Heart right ventricle (tissue), 16 donors: ENCODE measurements around the gene DERL2. TPM values are rescaled to one million over a fixed set of nuclear protein-coding genes. Genes with fewer than 3 reads are reported as not detected.

Experiments
- ATAC-seq, 8 donors: fragments of 200-7000 bp; cut with Tn5 transposase; one replicate each; pipeline ENCODE4 v1.9.1; 2020; ENCODE audit warnings: mild to moderate bottlenecking in 8 of 8, moderate library complexity in 8 of 8, moderate number of reproducible peaks in 1 of 8
- DNase-seq, 2 donors: peaks; one replicate each; pipeline ENCODE4 v3.0.0-alpha.2; 2020
- H3K27ac ChIP-seq, 10 donors: fragments of 200-600 bp; sonication (generic) in 2 of 10; one replicate each; pipeline versions ENCODE4 v1.5.0 to v1.8.0; 2020 to 2022; ENCODE audit warnings: mild to moderate bottlenecking in 3 of 10
- H3K27me3 ChIP-seq, 7 donors: fragments of 200-600 bp; one replicate each; pipeline ENCODE4 v1.8.0; 2021 to 2022; ENCODE audit warnings: mild to moderate bottlenecking in 2 of 7
- H3K36me3 ChIP-seq, 9 donors: fragments of 200-600 bp; sonication (generic) in 1 of 9; one replicate each; pipeline versions ENCODE4 v1.5.0 to v1.8.0; 2020 to 2022; ENCODE audit warnings: mild to moderate bottlenecking in 2 of 9
- H3K4me1 ChIP-seq, 9 donors: fragments of 200-600 bp; sonication (generic) in 1 of 9; one replicate each; pipeline versions ENCODE4 v1.5.0 to v1.8.0; 2020 to 2022; ENCODE audit warnings: mild to moderate bottlenecking in 4 of 9
- H3K4me3 ChIP-seq, 10 donors: fragments of 200-600 bp; sonication (generic) in 2 of 10; one replicate each; pipeline versions ENCODE4 v1.5.0 to v1.8.0; 2020 to 2022; ENCODE audit warnings: mild to moderate bottlenecking in 7 of 10, moderate library complexity in 2 of 10
- H3K9me3 ChIP-seq, 11 donors: fragments of 200-600 bp in 10 of 11; sonication (generic) in 2 of 11; one replicate each; pipeline versions ENCODE4 v1.5.0 to v1.8.0; 2013 to 2022; ENCODE audit warnings: mild to moderate bottlenecking in 2 of 11, control low read depth in 1 of 11, moderate library complexity in 1 of 11
- WGBS, 2 donors: extraction: QIAGEN DNeasy Blood & Tissue Kit; methylation state at CpG; one replicate each; pipeline ENCODE4 v1.1.7; 2013; ENCODE audit warnings: inconsistent platforms in 1 of 2; 5-methylcytosine and 5-hydroxymethylcytosine counted together
- intact Hi-C, 10 donors: fragments of 100-400 bp; cut with DNase I; formaldehyde crosslinking; loops; one replicate each; pipeline versions ENCODE4 v1.11.1 to v1.14.2; 2022
- polyA plus RNA-seq, 2 donors: library from polyadenylated mRNA; stranded (reverse); fragments of 200-250 nt; gene quantifications; one replicate each; pipeline ENCODE4 v1.2.3, GENCODE V29; 2013
- total RNA-seq, 10 donors: library from RNA; stranded (reverse); fragmentation: NEBNext Ultra II Directional in 3 of 10; extraction: Animal tissue kit (Norgen Biotek cat#: 25700) in 3 of 10; gene quantifications; one replicate each; pipeline versions ENCODE4 v1.2.1 to v1.2.4, GENCODE V29; 2021 to 2023
- TF ChIP-seq, protein P1 (sequence below), 9 donors: fragments of 200-600 bp; sonication (generic) in 2 of 9; IDR thresholded peaks; one replicate each; pipeline versions ENCODE4 v1.5.0 to v1.8.0; 2021 to 2022; ENCODE audit warnings: antibody characterized with exemption in 9 of 9, mild to moderate bottlenecking in 5 of 9, moderate library complexity in 1 of 9
- donor health status: Arrhythmogenic right ventricular cardiomyopathy.
- donor health status: ischemic (EF 13 %, LVEDD 7.1; RV severe dilation, severe dysfunction).
- donor health status: healthy with polysubstance abuse.
- donor health status: DM: no; HTN: yes; CAD: no.
- donor health status: DM: no; HTN: no; CAD: no.
- donor health status: ischemic (EF 25% LVEDD 6.9; RV normal size, moderate dysfunction).
- donor health status: ischemic (EF 25% LVEDD 5.7; RV mildly dilated, moderate dysfunction).
- donor health status: healthy.
- donor health status: DM: yes; HTN: yes; CAD: no.
- donor health status: Ischemic cardiomyopathy.
- donor health status: ischemic (EF 35%, LVEDD 5.7; RV mildly dilated, moderate dysfunction).
- donor health status: nonischemic (EF 11% LVEDD 7.7; RV severe dilation, severe dysfunction).
- donor health status: DM: yes; HTN: yes; CAD: no.
- donor health status: PGD.
- donor health status: ischemic (EF 29% LVEDD 5.4; RV normal size, mild dysfunction).
- donor health status: nonischemic (EF 23%, LVEDD 6.1; RV moderate dilation, normal function).

DERL2 gene
- total and polyA plus RNA-seq, 12 donors: 18.4 to 57.2 (median 27.7) TPM

GRCh38 chr17:5446786-5447185, 39.2 kb downstream of the DERL2 start:
- Histone ChIP-seq H3K4me3 (no peak overlapping the region), H3K9me3 (no peaks in the 10 kb centered on the region), H3K36me3 (peaks cover 0 to 98% (median 45%) of the 10 kb centered on the region in 9 donors), H3K27me3 (no peaks in the 10 kb centered on the region), H3K27ac (no peak overlapping the region), H3K4me1 (no peaks in the 10 kb centered on the region)
- no peak for DNase-seq
- peak in 1 of 8 donors; percentile 53 for ATAC-seq
- WGBS, 2 donors: 91 to 92% methylated on average over 8 of the region's 8 CpGs
- intact Hi-C loops: no loop called here
- TF ChIP-seq, protein P1, sequence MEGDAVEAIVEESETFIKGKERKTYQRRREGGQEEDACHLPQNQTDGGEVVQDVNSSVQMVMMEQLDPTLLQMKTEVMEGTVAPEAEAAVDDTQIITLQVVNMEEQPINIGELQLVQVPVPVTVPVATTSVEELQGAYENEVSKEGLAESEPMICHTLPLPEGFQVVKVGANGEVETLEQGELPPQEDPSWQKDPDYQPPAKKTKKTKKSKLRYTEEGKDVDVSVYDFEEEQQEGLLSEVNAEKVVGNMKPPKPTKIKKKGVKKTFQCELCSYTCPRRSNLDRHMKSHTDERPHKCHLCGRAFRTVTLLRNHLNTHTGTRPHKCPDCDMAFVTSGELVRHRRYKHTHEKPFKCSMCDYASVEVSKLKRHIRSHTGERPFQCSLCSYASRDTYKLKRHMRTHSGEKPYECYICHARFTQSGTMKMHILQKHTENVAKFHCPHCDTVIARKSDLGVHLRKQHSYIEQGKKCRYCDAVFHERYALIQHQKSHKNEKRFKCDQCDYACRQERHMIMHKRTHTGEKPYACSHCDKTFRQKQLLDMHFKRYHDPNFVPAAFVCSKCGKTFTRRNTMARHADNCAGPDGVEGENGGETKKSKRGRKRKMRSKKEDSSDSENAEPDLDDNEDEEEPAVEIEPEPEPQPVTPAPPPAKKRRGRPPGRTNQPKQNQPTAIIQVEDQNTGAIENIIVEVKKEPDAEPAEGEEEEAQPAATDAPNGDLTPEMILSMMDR (IDR thresholded peaks at IDR 0.05): no peak

- no peak overlapping the region for H3K4me3 ChIP-seq
- H3K9me3 ChIP-seq: no peaks in the 10 kb centered on the region
- 93 to 96% methylated on average over 22 of the region's 22 CpGs for WGBS, 2 donors
- no peak for ATAC-seq
- peaks cover 0 to 82% (median 31%) of the 10 kb centered on the region in 9 donors for H3K36me3 ChIP-seq
- TF ChIP-seq, protein P1 (IDR thresholded peaks at IDR 0.05): no peak
- intact Hi-C loops: loop anchor here in 1 of 10 donors (5.0 kb wide), 1 partner anchor 197 kb away; no protein-coding TSS in a partner anchor
- no peaks in the 10 kb centered on the region for H3K27me3 ChIP-seq
- DNase-seq: no peak
- peaks cover 0 to 8% (median 6%) of the 10 kb centered on the region in 9 donors for H3K4me1 ChIP-seq
- H3K27ac ChIP-seq: no peak overlapping the region
Observed at GRCh38 chr17:5444209-5444608, 41.8 kb downstream of the DERL2 start.

GRCh38 chr17:5443728-5444127, 42.2 kb downstream of the DERL2 start:
- Histone ChIP-seq H3K9me3 (no peaks in the 10 kb centered on the region), H3K27ac (no peak overlapping the region), H3K4me1 (peaks cover 0 to 8% (median 6%) of the 10 kb centered on the region in 9 donors), H3K4me3 (no peak overlapping the region), H3K27me3 (no peaks in the 10 kb centered on the region), H3K36me3 (peaks cover 0 to 77% (median 30%) of the 10 kb centered on the region in 9 donors)
- 94 to 97% methylated on average over 6 of the region's 6 CpGs for WGBS, 2 donors
- TF ChIP-seq, protein P1 (IDR thresholded peaks at IDR 0.05): no peak
- intact Hi-C loops: loop anchor here in 1 of 10 donors (5.0 kb wide), 1 partner anchor 196 kb away; no protein-coding TSS in a partner anchor
- no peak for ATAC-seq
- no peak for DNase-seq

GRCh38 chr17:5439446-5439764, 46.6 kb downstream of the DERL2 start:
- Histone ChIP-seq H3K4me1 (peaks cover 5 to 30% (median 20%) of the 10 kb centered on the region in 9 donors), H3K4me3 (peak overlapping the region in 9 of 10 donors; percentile 68 to 97 (median 82)), H3K27me3 (no peaks in the 10 kb centered on the region), H3K9me3 (no peaks in the 10 kb centered on the region), H3K36me3 (peaks cover 0 to 68% (median 21%) of the 10 kb centered on the region in 9 donors), H3K27ac (peak overlapping the region in 9 of 10 donors; percentile 72 to 91 (median 82))
- ATAC-seq (no peak), DNase-seq (no peak)
- intact Hi-C loops: loop anchor here in 4 of 10 donors (2.0 to 10.0 kb wide), 3 partner anchors 191 to 195 kb away; no protein-coding TSS in a partner anchor
- TF ChIP-seq, protein P1 (IDR thresholded peaks at IDR 0.05): peak in 4 of 9 donors; percentile 6 to 48 (median 37)
- WGBS, 2 donors: 11 to 44% methylated on average over 1 of the region's 1 CpG
